ENCODE measurements around the gene LSM12.

DNA sequence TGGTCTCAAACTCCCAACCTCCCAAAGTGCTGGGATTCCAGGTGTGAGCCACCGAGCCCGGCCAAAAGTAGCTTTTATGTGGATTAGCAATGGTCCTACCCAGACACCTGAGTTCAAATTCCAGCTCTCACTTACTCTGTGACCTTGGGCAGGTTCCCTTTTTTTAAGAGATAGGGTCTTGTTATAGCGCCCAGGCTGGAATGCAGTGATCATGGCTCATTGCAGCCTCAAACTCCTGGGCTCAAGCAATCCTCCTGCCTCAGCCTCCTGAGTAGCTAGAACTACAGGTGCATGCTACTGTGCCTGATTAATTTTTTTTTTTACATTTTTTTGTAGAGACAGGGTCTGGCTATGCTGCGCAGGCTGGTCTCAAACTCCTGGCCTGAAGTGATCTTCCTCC, 40.3 kb upstream of the LSM12 start:
- TF ChIP-seq, protein P1, sequence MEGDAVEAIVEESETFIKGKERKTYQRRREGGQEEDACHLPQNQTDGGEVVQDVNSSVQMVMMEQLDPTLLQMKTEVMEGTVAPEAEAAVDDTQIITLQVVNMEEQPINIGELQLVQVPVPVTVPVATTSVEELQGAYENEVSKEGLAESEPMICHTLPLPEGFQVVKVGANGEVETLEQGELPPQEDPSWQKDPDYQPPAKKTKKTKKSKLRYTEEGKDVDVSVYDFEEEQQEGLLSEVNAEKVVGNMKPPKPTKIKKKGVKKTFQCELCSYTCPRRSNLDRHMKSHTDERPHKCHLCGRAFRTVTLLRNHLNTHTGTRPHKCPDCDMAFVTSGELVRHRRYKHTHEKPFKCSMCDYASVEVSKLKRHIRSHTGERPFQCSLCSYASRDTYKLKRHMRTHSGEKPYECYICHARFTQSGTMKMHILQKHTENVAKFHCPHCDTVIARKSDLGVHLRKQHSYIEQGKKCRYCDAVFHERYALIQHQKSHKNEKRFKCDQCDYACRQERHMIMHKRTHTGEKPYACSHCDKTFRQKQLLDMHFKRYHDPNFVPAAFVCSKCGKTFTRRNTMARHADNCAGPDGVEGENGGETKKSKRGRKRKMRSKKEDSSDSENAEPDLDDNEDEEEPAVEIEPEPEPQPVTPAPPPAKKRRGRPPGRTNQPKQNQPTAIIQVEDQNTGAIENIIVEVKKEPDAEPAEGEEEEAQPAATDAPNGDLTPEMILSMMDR (IDR thresholded peaks at IDR 0.05), result no peak
- no peak for TF ChIP-seq ZFX (IDR thresholded peaks at IDR 0.05; ENCODE audit: borderline replicate concordance)
